HG03175 (cell line): Measurements from ENCODE around the gene THSD7A.

Experiments
- ATAC-seq: cut with Tn5 transposase; IDR thresholded peaks from one replicate; pipeline ENCODE4 v1.9.1; 2021; ENCODE audit warnings: mild to moderate bottlenecking, moderate library complexity; ENCODE audit not compliant: unreplicated experiment

The THSD7A gene

DNA sequence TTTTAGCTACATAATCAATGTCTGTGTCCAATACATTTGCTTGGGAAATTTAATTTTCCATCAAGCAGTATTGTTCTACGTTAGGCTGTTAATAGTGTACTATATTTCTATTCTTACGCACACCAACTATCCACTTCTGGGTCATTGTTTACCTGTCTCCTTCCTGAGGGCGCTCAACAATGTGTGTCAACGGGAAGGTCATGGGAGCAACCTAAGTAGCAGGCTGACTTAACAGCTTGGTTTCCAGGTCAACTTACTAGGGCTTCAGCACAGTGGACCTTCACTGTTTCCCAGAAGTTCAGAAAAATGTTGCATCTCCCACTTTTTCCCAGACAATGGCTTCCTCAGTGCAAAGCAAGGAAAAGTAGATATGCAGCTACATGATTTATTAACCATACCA lies 13.7 kb downstream of the THSD7A start:
- ATAC-seq: no peak

- ATAC-seq: no peak
Observed at GRCh38 chr7:11817111-11817740, 14.8 kb downstream of the THSD7A start.

DNA sequence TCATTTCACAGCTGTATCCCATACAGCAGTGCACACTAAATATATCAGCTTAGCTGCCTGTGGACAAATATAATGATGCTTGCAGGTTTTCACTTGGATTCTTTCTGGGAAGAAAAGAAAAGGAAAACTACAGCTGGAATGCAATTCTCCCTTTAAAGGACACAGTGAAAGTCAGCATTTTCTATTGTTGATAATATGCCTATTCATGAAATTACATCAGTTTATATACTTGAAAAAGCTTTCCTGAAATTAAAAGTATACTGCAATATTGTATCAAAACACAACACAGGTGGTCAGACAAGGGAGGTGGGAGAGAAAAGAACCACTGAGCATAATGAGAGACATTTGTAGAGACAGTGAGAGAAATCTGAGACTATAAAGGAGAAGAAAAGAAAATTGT lies 20.3 kb downstream of the THSD7A start:
- ATAC-seq: no peak

- no peak for ATAC-seq
Observed at GRCh38 chr7:11810043-11810625, 21.9 kb downstream of the THSD7A start.

DNA sequence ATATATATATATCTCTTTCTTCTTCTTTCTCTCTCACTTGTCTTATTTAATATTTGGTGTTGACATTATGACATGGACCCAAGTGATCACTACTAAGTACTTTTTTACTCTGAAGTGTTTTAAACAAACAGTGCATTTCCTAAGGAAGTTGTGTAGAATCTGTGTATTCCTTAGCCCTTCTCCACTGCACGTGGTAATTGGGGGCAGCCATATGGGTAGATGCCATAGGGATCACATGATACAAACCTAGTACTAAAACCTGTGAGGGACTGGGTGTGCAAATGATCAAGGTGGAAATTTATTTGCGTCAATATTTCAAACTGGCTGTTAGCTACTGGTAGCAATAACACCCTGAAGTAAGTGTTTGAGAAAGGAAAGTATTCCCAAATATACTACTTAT lies 25.0 kb downstream of the THSD7A start:
- no peak for ATAC-seq

- no peak for ATAC-seq
Observed at GRCh38 chr7:11804621-11805020, 27.4 kb downstream of the THSD7A start.

- no peak for ATAC-seq
Observed at GRCh38 chr7:11795231-11795630, 36.8 kb downstream of the THSD7A start.

DNA sequence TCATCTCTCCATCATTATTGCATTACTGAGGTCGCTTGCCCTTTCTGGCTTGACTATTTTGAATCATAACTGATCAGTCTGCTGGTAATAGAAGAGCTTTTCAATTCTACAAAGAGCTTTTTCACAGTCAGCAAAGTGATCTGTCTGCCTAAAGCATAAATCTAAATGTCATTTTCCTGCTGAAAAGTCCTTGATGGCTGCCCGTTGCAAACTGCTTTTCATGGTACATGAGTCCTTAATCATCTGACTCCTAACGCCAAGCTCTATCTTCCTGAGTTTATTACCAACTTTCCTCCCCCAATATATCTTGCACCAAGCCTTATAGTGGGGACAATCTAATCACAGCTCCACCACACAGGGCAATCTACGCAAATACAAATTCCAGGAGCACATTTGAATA lies 39.8 kb downstream of the THSD7A start:
- ATAC-seq: no peak

GRCh38 chr7:11788568-11788967 lies 43.4 kb downstream of the THSD7A start:
- no peak for ATAC-seq

DNA sequence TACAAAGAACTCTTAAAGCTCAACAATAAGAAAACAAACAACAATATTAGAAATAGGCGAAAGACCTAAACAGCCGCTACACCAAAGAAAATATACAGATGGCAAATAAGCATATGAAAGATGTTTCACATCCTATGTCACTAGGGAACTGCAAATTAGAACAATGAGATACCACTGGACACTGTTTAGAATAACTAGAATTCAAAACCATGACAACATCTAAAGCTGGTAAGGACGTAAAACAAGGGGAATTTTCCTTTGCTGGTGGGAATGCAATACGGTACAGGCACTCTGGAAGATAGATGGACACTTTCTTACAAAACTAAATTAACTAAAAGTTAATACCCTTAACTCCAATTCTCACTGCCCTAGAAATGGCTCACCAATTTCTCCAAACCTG lies 44.5 kb downstream of the THSD7A start:
- no peak for ATAC-seq

DNA sequence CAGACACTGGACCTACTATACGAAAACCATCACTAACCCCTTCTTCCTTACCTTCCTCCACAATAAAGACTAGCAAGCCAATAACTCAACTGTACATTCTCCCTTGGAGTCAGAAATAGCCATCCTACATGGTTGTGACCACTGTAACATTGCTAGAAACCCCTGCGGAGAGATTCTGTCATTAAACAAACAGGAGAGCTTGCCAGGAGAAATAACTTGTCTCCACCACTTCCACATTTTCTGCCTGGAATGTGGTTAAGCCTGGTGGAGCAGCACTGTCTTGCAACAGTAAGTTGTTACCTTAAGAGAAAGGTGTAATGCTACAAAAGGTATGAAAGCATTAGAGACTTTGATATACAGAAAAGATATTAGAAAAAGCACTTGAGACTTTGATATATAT lies 45.8 kb downstream of the THSD7A start:
- ATAC-seq: no peak

GRCh38 chr7:11784769-11785536 lies 47.0 kb downstream of the THSD7A start:
- ATAC-seq: no peak

DNA sequence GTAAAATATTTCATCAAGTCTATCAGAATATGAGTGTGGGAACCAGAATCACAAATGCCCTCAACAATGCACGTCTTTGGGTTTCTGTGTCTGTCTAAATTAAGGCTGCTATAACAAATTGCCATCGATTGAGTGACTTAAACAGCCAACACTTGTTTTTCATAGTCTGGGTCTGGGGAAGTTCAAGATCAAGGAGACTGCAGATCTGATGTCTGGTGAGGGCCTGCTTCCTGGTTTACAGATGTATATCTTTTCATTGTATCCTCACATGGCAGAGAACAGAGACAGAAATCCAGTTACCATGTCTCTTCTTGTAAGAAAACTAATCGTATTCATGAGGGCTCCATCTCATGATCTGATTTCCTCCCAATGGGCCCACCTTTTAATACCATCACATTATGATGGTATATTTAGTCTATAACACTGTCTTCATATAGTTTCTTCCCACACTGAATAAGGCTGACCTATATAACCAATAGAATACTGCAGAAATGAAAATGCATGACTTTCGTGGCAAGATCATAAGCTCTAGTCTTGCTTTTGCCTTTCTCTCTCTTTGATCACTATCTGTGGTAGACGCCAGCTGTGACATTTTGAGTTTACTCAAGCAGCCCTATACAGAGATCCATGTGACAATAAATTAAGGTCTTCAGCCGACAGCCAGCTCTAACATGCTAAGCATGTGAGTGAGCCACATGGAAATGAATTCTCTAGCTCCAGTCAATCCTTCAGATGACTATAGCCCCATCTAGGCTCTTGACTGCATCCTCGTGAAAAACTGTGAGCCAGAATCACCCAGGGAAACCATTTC lies 51.9 kb downstream of the THSD7A start:
- ATAC-seq: no peak

DNA sequence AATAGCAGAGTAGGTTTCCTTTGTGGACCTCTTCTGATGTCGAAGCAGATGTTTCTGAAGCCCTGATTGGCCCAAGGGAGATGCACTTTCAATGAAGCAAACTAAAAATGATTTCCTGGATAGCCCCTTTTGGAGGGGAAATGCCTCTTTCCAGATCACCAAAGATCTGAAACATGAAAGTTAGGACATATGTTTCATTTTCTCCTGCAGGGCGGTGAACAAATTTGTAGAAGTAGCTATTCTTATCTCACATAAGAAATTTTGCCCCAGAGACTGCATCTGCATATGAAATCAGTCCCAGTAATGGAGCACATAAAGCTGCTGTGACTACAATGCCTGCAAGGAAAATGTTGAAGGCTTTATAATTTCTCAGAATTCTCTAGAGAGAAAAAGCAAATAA lies 56.0 kb downstream of the THSD7A start:
- no peak for ATAC-seq

DNA sequence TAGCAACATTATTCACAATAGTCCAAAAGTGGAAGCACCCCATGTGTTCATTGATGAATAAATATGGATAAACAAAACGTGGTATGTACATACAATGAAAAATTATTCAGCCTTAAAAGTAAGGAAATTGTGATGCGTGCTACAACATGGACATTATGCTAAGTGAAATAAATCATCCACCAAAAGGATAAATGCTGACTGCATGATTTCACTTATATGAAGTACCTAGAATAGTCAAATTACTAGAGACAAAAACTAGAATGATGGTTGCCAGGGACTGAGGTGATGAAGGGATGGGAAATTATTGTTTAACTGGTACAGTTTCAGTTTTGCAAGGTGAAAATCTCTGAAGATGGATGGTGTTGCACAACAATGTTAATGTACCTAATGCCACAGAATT lies 56.6 kb downstream of the THSD7A start:
- no peak for ATAC-seq

DNA sequence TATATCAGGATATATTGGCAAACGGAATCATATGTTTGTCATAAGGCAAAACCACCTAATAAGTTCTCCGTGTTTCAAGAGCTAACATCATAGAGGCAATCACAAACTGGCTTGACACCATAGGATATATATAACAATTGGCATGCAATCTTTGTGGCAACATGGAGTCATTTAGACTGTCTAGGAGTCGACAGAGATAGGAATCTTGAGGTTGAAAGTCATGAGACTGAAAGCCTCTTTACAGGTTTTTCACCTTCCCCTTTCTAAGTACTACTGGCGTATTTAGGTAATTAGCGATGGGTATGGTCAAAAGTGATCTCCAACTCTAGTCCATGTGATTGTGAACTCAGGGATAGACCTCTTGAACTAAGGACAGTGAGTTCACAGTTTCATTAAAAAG lies 63.7 kb downstream of the THSD7A start:
- no peak for ATAC-seq

DNA sequence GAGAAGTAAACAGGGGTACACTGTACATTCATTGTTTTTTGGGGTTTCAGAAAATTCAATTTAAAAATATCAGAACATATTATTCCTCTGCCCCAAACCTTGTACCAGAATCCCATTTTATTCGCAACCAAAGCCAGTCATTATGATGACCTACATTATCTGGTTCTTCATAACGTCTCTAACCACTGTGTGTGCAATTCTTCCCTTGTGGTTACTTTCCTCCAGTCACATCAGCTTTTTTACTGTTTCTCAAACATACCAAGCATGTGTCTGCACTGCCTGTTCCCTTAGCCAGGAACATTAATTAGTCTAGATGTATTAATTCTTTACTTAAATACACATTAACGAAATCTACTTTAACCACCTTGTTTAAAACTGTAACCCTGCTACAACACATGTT lies 64.8 kb downstream of the THSD7A start:
- ATAC-seq: no peak

DNA sequence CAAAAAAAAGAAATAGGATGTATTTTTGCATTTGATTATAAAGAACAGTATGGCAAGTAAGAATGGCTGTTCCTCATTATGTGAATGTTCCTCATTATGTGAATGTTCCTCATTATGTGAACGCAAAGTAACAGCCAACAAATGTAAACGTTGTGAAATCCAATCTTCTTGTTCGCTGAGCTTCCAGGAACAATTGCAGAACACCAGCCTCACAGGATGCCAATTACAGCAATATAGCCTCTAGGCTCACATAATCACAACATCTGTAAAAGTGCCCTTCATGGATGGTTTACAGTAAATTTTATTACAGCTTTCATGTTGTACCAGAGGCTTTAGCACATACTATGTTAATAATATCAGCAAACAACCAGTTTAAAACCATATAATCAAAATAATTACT lies 71.6 kb downstream of the THSD7A start:
- no peak for ATAC-seq

DNA sequence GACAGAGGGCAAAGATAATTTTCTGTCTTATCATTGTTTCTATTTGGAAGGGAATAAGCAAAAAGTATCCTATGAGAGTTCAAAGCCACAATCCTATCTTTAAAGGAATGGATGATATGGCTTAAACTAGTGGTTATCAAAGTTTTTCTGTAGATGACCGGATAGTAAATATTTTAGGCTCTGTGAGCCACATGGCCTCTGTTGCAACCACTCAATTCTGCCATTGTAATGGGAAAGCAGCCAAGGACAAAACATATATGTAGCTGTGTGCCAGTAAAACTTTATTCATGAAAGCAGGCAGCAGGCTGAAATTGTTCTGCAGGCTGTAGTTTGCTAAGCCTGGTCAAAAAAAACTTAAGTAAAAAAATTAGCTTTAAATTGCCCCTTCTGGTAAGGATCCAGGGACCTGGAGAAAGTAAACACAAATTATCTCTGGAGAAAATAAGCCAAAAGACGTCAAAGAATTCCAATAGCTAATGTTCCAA lies 73.3 kb downstream of the THSD7A start:
- no peak for ATAC-seq

DNA sequence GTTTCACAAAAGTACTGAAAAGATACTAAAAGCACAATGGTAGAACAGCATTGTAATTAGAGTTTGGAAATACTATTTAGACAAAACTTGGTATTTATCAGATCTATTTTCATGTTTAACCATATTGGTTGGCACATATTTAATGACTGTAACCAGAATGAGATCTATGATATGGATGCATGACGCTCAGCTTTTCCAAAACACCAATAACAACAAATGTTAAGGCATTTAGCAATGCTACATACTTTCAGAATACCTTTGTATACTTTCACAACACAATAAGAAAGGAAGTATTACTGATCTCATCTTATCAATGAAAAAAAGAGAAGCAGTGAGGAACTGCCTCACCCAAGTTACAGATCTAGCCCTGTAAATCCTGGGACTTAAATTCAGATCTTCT lies 74.8 kb downstream of the THSD7A start:
- ATAC-seq: no peak

DNA sequence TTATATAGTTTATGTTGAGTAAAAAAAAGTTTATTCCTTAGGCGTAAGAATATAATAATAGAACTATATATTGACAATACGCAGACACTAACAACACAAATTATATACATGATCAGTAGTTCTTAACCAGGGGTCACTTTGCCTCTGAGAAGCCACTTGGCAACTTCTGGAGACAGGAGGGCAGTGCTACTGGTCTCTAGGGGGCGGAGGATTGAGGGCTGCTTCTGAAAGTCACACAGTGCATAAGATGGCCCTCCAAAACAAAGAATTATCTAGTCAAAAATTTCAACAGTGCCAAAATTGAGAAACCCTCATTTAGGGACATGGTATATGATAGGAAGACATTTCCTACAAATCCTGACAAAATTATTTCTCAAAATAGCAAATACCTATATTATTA lies 77.1 kb downstream of the THSD7A start:
- no peak for ATAC-seq
